Neutrophil (primary cell): ENCODE results near the gene ZNF30.

Source experiments
- H3K27ac ChIP-seq: fragments of 200-600 bp; sonication (generic); 2 replicates; pipeline ENCODE4 v1.5.1; 2016; ENCODE audit warnings: mild to moderate bottlenecking, moderate library complexity
- H3K27me3 ChIP-seq: fragments of 200-600 bp; sonication (generic); 2 replicates; pipeline ENCODE4 v1.6.0; 2016; ENCODE audit warnings: mild to moderate bottlenecking
- H3K36me3 ChIP-seq: fragments of 200-600 bp; sonication (generic); 2 replicates; pipeline ENCODE4 v1.5.1; 2017
- H3K4me1 ChIP-seq, 2 experiments: fragments of 200-600 bp in 1 of 2; sonication (generic) in 1 of 2; 1 replicate in 1 of 2; 2 replicates in 1 of 2; pipeline versions ENCODE4 v1.5.1 to v1.6.1; 2013 to 2016; ENCODE audit warnings: low read depth in 1 of 2, low read length in 1 of 2, mild to moderate bottlenecking in 1 of 2, moderate library complexity in 1 of 2; ENCODE audit not compliant: control insufficient read depth in 1 of 2, insufficient read depth in 1 of 2
- H3K4me3 ChIP-seq, 2 experiments: fragments of 200-600 bp in 1 of 2; sonication (generic) in 1 of 2; 1 replicate in 1 of 2; 2 replicates in 1 of 2; pipeline ENCODE4 v1.5.1; 2013 to 2016; ENCODE audit warnings: low read depth in 1 of 2, low read length in 1 of 2, mild to moderate bottlenecking in 1 of 2, moderate library complexity in 1 of 2
- H3K9me3 ChIP-seq: fragments of 200-600 bp; sonication (generic); 2 replicates; pipeline ENCODE4 v1.5.1; 2016
- CTCF ChIP-seq: fragments of 200-600 bp; sonication (generic); IDR thresholded peaks from 2 replicates; pipeline ENCODE4 v1.5.1; 2016; ENCODE audit warnings: antibody characterized with exemption

Gene ZNF30

DNA sequence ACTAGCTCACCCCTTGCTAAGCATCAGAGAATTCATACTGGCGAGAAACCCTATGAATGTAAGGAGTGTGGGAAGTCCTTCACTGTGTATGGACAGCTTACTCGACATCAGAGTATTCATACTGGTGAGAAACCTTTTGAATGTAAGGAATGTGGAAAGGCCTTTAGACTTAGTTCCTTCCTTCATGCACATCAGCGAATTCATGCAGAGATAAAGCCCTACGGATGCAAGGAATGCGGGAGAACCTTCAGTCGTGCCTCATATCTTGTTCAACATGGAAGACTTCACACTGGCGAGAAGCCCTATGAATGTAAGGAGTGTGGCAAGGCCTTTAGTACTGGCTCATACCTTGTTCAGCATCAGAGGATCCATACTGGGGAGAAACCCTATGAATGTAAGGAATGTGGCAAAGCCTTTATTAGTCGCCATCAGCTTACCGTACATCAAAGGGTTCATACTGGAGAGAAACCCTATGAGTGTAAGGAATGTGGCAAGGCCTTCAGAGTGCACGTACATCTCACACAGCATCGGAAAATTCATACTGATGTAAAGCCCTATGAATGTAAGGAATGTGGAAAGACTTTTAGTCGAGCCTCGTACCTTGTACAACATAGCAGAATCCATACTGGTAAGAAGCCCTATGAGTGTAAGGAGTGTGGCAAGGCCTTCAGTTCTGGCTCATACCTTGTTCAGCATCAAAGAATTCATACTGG lies 17.3 kb downstream of the ZNF30 start:
- Histone ChIP-seq H3K9me3 (peaks cover 8% of the 10 kb centered on the region), H3K27ac (no peak overlapping the region)
- TF ChIP-seq CTCF = no peak

DNA sequence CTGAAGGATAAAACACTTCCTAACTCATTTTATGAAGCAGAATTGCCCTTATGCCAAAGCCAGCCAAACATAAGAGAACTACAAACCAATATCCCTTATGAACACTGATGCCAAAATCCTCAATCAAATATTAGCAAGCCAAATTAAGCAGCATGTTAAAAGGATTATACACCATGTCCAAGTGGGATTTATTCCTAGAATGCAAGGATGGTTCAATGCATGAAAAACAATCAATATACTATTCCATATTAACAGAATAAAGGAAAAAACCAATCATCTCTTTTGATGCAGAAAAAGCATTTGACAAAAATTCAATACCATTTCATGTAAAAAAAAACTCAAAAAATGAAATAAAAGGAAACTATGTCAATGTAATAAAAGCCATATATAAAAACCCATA lies 26.4 kb downstream of the ZNF30 start:
- H3K27ac ChIP-seq = no peak overlapping the region
- H3K9me3 ChIP-seq = peaks cover 25% of the 10 kb centered on the region
- H3K4me3 ChIP-seq = no peak overlapping the region
- no peaks in the 10 kb centered on the region for H3K36me3 ChIP-seq
- no peaks in the 10 kb centered on the region for H3K4me1 ChIP-seq
- H3K27me3 ChIP-seq = no peaks in the 10 kb centered on the region
- TF ChIP-seq CTCF = no peak

More for the DNA sequence above, 17.3 kb downstream of the ZNF30 start:
- H3K4me3 ChIP-seq = no peak overlapping the region
- H3K4me1 ChIP-seq = no peaks in the 10 kb centered on the region
- H3K27me3 ChIP-seq = no peaks in the 10 kb centered on the region
- no peaks in the 10 kb centered on the region for H3K36me3 ChIP-seq

- Histone ChIP-seq H3K36me3 (peaks cover 12% of the 10 kb centered on the region), H3K27me3 (peaks cover 13% of the 10 kb centered on the region), H3K27ac (no peak overlapping the region), H3K4me1 (peaks cover 9 to 11% of the 10 kb centered on the region in 2 experiments), H3K4me3 (no peak overlapping the region), H3K9me3 (peaks cover 40% of the 10 kb centered on the region)
- TF ChIP-seq CTCF = no peak
Measured at GRCh38 chr19:34957830-34958751, 31.4 kb downstream of the ZNF30 start.

DNA sequence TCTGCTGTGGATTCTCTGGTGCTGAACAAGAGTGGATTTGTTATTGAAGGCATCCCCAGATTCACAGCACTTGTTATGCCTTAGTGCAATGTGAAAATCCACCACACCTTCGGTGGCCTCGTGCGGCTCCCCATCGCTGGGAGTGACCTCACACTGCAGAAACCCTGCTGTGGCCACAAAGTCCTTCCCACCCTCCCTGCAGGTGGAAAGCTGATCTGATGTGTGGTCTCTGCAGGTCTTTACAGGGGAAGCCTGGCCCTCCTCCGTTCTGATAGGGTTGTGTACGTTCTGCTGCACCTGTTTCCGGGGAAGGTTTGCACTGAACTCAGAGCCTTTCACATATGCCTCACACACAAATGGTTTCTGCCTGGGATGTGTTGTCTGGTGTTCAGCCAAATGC lies 32.3 kb downstream of the ZNF30 start:
- H3K27ac ChIP-seq = no peak overlapping the region
- peaks cover 12% of the 10 kb centered on the region for H3K36me3 ChIP-seq
- peaks cover 18 to 19% of the 10 kb centered on the region in 2 experiments for H3K4me1 ChIP-seq
- no peak overlapping the region for H3K4me3 ChIP-seq
- peaks cover 38% of the 10 kb centered on the region for H3K9me3 ChIP-seq
- no peak for TF ChIP-seq CTCF
- peaks cover 22% of the 10 kb centered on the region for H3K27me3 ChIP-seq

DNA sequence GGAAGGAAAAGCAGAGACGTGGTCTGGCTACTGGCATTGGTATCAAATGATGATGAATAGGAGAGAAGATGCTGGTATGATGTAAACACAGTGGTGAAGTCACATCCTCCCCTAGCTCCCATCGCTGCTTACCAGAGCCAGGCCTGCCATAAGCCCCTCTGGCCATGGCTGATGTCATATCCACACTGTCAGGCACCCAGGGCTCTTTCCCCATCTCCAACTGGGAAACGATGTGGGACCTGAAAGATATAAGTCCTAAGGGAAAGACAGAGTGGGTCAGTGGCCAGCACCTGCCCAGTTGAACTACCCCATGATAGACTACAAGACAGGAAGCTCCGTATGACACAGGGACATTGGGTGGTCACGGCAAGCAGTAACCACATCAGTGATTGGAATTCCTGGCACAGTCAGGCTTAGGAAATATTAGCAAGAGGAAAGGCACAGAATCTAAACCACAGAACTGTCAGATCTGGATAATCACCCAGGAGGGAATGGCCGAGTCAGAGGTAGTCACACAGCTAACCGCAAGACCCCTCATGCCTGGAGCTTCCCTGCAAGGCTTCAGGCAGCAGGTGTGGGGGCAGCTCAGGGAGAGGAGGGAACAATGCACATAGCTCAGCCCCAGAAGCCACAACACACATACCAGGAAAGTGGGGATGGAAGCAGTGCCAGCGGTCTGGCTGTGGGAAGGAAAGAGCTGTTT lies 33.6 kb downstream of the ZNF30 start:
- no peak overlapping the region for H3K4me3 ChIP-seq
- H3K27ac ChIP-seq = no peak overlapping the region
- H3K27me3 ChIP-seq = peaks cover 34% of the 10 kb centered on the region
- H3K9me3 ChIP-seq = peaks cover 38% of the 10 kb centered on the region
- H3K36me3 ChIP-seq = peaks cover 12% of the 10 kb centered on the region
- H3K4me1 ChIP-seq = peaks cover 19 to 21% of the 10 kb centered on the region in 2 experiments
- TF ChIP-seq CTCF = no peak
